H1 (cell line): Measurements from ENCODE around the gene CPA4. TPM values are rescaled to one million over a fixed set of nuclear protein-coding genes. Genes with fewer than 3 reads are reported as not detected.

Experiments
- CTCF ChIA-PET: fragments of 300-600 bp; sonication (Branson Sonifier 250); formaldehyde crosslinking; loops from one replicate; lab custom pipeline; 2021; ENCODE audit not compliant: partially characterized antibody; lab: Charles Lee
- POLR2A ChIA-PET: fragments of 300-600 bp; sonication (Branson Sonifier 250); formaldehyde crosslinking; loops from one replicate; lab custom pipeline; 2021; ENCODE audit warnings: inconsistent platforms; ENCODE audit not compliant: partially characterized antibody; lab: Charles Lee
- DNase-seq, 2 experiments: peaks; one replicate each; pipeline versions ENCODE4 v3.0.0 to v3.0.0-alpha.2; 2010 to 2022; ENCODE audit warnings: low spot score in 2 of 2, low read depth in 1 of 2, mixed read lengths in 1 of 2
- FAIRE-seq: peaks from 2 replicates; lab custom pipeline; 2011; peaks lifted over from hg19 to GRCh38; lab: Jason Lieb, UNC
- H2AFZ ChIP-seq: 2 replicates; pipeline ENCODE4 v1.8.1; 2012; ENCODE audit warnings: low read length, inconsistent platforms
- H2AK5ac ChIP-seq: 2 replicates; pipeline ENCODE4 v1.6.1; 2013; ENCODE audit warnings: low read depth, low read length
- H2BK120ac ChIP-seq: replicated peaks from 2 replicates; pipeline ENCODE3; 2013; ENCODE audit warnings: low read depth, low read length, inconsistent platforms
- H2BK12ac ChIP-seq: 2 replicates; pipeline ENCODE4 v1.6.1; 2013; ENCODE audit warnings: low read depth, low read length
- H2BK15ac ChIP-seq: 2 replicates; pipeline ENCODE4 v1.6.1; 2013; ENCODE audit warnings: low read length
- H2BK20ac ChIP-seq: 2 replicates; pipeline ENCODE4 v1.6.1; 2013; ENCODE audit warnings: low read length
- H2BK5ac ChIP-seq: 2 replicates; pipeline ENCODE4 v1.6.1; 2013; ENCODE audit warnings: low read depth, low read length
- H3K14ac ChIP-seq: 2 replicates; pipeline ENCODE4 v1.6.1; 2013; ENCODE audit warnings: inconsistent platforms; ENCODE audit not compliant: insufficient read length
- H3K18ac ChIP-seq: 2 replicates; pipeline ENCODE4 v1.6.1; 2013; ENCODE audit warnings: low read length; ENCODE audit errors: extremely low read depth
- H3K23ac ChIP-seq: 2 replicates; pipeline ENCODE4 v1.6.1; 2013; ENCODE audit warnings: inconsistent platforms; ENCODE audit not compliant: insufficient read length
- H3K23me2 ChIP-seq: 2 replicates; pipeline ENCODE4 v1.6.1; 2013; ENCODE audit warnings: low read depth, low read length
- H3K27ac ChIP-seq: 2 replicates; pipeline ENCODE4 v1.6.1; 2011; ENCODE audit warnings: low read depth, low read length, inconsistent platforms
- H3K27me3 ChIP-seq, 4 experiments: replicated peaks in 1 of 4; 1 replicate in 1 of 4; 2 replicates in 3 of 4; pipeline versions ENCODE4 v1.6.1 to v1.8.1; 2011 to 2013; ENCODE audit warnings: low read length in 3 of 4, mild to moderate bottlenecking in 3 of 4, inconsistent platforms in 2 of 4, mixed read lengths in 2 of 4, moderate library complexity in 1 of 4; ENCODE audit not compliant: control insufficient read depth in 3 of 4, insufficient read depth in 3 of 4; ENCODE audit errors: extremely low read depth in 1 of 4
- H3K36me3 ChIP-seq, 4 experiments: 2 replicates each; pipeline versions ENCODE4 v1.6.1 to v1.8.1; 2011 to 2013; ENCODE audit warnings: mild to moderate bottlenecking in 4 of 4, low read length in 3 of 4, moderate library complexity in 2 of 4, control low read depth in 1 of 4, inconsistent platforms in 1 of 4; ENCODE audit not compliant: insufficient read depth in 4 of 4, control insufficient read depth in 2 of 4
- H3K4ac ChIP-seq: replicated peaks from 2 replicates; pipeline ENCODE3; 2013; ENCODE audit warnings: low read length, low read depth, mixed read lengths, inconsistent platforms; ENCODE audit not compliant: insufficient read length
- H3K4me1 ChIP-seq, 4 experiments: replicated peaks in 1 of 4; 1 replicate in 1 of 4; 2 replicates in 3 of 4; pipeline versions ENCODE4 v1.6.1 to v1.8.1; 2011 to 2013; ENCODE audit warnings: low read length in 3 of 4, inconsistent platforms in 2 of 4, mixed read lengths in 1 of 4; ENCODE audit not compliant: insufficient read depth in 4 of 4, control insufficient read depth in 3 of 4
- H3K4me2 ChIP-seq, 2 experiments: 2 replicates each; pipeline versions ENCODE4 v1.6.1 to v1.8.1; 2011 to 2013; ENCODE audit warnings: low read depth in 2 of 2, low read length in 2 of 2, control low read depth in 1 of 2, inconsistent platforms in 1 of 2, mild to moderate bottlenecking in 1 of 2; ENCODE audit not compliant: insufficient read depth in 1 of 2
- H3K4me3 ChIP-seq, 4 experiments: fragments of 200-600, 300-600 bp in 1 of 4; sonication (generic), shearing (Covaris generic), sonication (Bioruptor Twin) in 1 of 4; 2 replicates each; pipeline versions ENCODE4 v1.5.1 to v1.8.1; 2011 to 2016; ENCODE audit warnings: low read length in 4 of 4, low read depth in 3 of 4, control low read depth in 2 of 4, inconsistent platforms in 2 of 4, mild to moderate bottlenecking in 2 of 4, mixed read lengths in 1 of 4, moderate library complexity in 1 of 4; ENCODE audit not compliant: insufficient read depth in 2 of 4; ENCODE audit errors: extremely low read depth in 1 of 4
- H3K56ac ChIP-seq: replicated peaks from 2 replicates; pipeline ENCODE3; 2013; ENCODE audit warnings: low read depth, mild to moderate bottlenecking, mixed read lengths, low read length, inconsistent platforms; ENCODE audit not compliant: insufficient read length
- H3K79me1 ChIP-seq: 2 replicates; pipeline ENCODE4 v1.6.1; 2013; ENCODE audit warnings: low read depth, low read length, control low read depth
- H3K79me2 ChIP-seq, 2 experiments: 2 replicates each; pipeline versions ENCODE4 v1.6.1 to v1.8.1; 2012 to 2013; ENCODE audit warnings: low read length in 2 of 2, mild to moderate bottlenecking in 2 of 2, inconsistent platforms in 1 of 2; ENCODE audit not compliant: insufficient read depth in 2 of 2, control insufficient read depth in 1 of 2
- H3K9ac ChIP-seq, 4 experiments: replicated peaks in 1 of 4; 1 replicate in 1 of 4; 2 replicates in 3 of 4; pipeline versions ENCODE4 v1.6.1 to v1.8.1; 2011 to 2013; ENCODE audit warnings: low read depth in 3 of 4, low read length in 3 of 4, control low read depth in 2 of 4, mild to moderate bottlenecking in 2 of 4, moderate library complexity in 2 of 4, inconsistent platforms in 1 of 4; ENCODE audit errors: extremely low read depth in 1 of 4
- H3K9me3 ChIP-seq, 2 experiments: 2 replicates each; pipeline versions ENCODE4 v1.6.1 to v1.8.1; 2012 to 2013; ENCODE audit warnings: mild to moderate bottlenecking in 2 of 2, moderate library complexity in 2 of 2, control low read depth in 1 of 2, inconsistent platforms in 1 of 2, low read depth in 1 of 2, low read length in 1 of 2, mixed read lengths in 1 of 2; ENCODE audit not compliant: insufficient read depth in 2 of 2
- H4K20me1 ChIP-seq, 2 experiments: replicated peaks in 1 of 2; 2 replicates each; pipeline versions ENCODE3 to v1.8.1; 2011 to 2013; ENCODE audit warnings: inconsistent platforms in 2 of 2, low read length in 2 of 2, mild to moderate bottlenecking in 1 of 2; ENCODE audit not compliant: insufficient read depth in 2 of 2, control insufficient read depth in 1 of 2
- H4K5ac ChIP-seq: 2 replicates; pipeline ENCODE4 v1.6.1; 2013; ENCODE audit warnings: low read length, low read depth, mixed read lengths, inconsistent platforms; ENCODE audit not compliant: insufficient read length
- H4K8ac ChIP-seq: 2 replicates; pipeline ENCODE4 v1.8.0; 2013; ENCODE audit warnings: mild to moderate bottlenecking, moderate library complexity, low read length, inconsistent platforms; ENCODE audit not compliant: insufficient read depth; ENCODE audit errors: extremely low read depth
- H4K91ac ChIP-seq: replicated peaks from 2 replicates; pipeline ENCODE3; 2013; ENCODE audit warnings: low read length, mixed read lengths, inconsistent platforms; ENCODE audit not compliant: insufficient read length
- ATF3 ChIP-seq: IDR thresholded peaks from 2 replicates; pipeline ENCODE4 v1.6.1; 2011; ENCODE audit warnings: low read depth, mild to moderate bottlenecking, low read length; ENCODE audit not compliant: insufficient read depth
- CBX8 ChIP-seq: fragments of 300-800, 300-1000 bp; sonication (generic); IDR thresholded peaks from 2 replicates; pipeline ENCODE4 v1.7.1; 2016; ENCODE audit warnings: low read depth, low read length, borderline replicate concordance
- CREB1 ChIP-seq: IDR thresholded peaks from 2 replicates; pipeline ENCODE4 v1.6.1; 2012; ENCODE audit warnings: inconsistent platforms
- CTBP2 ChIP-seq: IDR thresholded peaks from 2 replicates; pipeline ENCODE4 v1.7.0; 2011; ENCODE audit warnings: borderline replicate concordance, mild to moderate bottlenecking, moderate library complexity, mixed read lengths, low read length; ENCODE audit not compliant: insufficient read depth, insufficient read length
- EGR1 ChIP-seq: IDR thresholded peaks from 2 replicates; pipeline ENCODE4 v1.6.1; 2011; ENCODE audit warnings: low read depth, low read length, borderline replicate concordance
- KDM1A ChIP-seq: fragments of 200-600, 300-600 bp; sonication (generic); IDR thresholded peaks from 2 replicates; pipeline ENCODE4 v1.7.1; 2016; ENCODE audit warnings: mild to moderate bottlenecking, low read length, borderline replicate concordance
- SAP30 ChIP-seq: fragments of 300-600 bp; sonication (generic); IDR thresholded peaks from 2 replicates; pipeline ENCODE4 v1.7.1; 2012; ENCODE audit warnings: low read length, moderate library complexity, mild to moderate bottlenecking, inconsistent platforms; ENCODE audit not compliant: insufficient read depth, insufficient replicate concordance
- WGBS, 2 experiments: shearing (Covaris generic) in 1 of 2; methylation state at CpG; one replicate each; pipeline versions ENCODE4 v1.1.6 to v1.1.7; 2013 to 2015; ENCODE audit warnings: low lambda C conversion rate in 2 of 2, mixed read lengths in 2 of 2, inconsistent platforms in 1 of 2, low coverage in 1 of 2, missing lambda C conversion rate in 1 of 2; ENCODE audit not compliant: insufficient replicate concordance in 2 of 2, insufficient coverage in 1 of 2, insufficient read length in 1 of 2; ENCODE audit errors: extremely low coverage in 1 of 2, missing lambda C conversion rate in 1 of 2; 5-methylcytosine and 5-hydroxymethylcytosine counted together
- polyA plus RNA-seq, 7 experiments: library from polyadenylated mRNA; depleted of rRNA in 3 of 7; stranded (reverse) in 5 of 7; unstranded in 2 of 7; fragments of >200 nt in 5 of 7; fragments of 200-250 nt in 2 of 7; gene quantifications; 1 replicate in 5 of 7; 2 replicates in 1 of 7; 4 replicates in 1 of 7; pipeline versions ENCODE4 v1.2.1 to v1.2.3, GENCODE V29; 2011 to 2013; ENCODE audit warnings: missing spikeins in 2 of 7, mixed read lengths in 2 of 7
- total RNA-seq: library from RNA; stranded (reverse); fragmentation: NEBNext Ultra II Directional; extraction: Animal tissue kit (Norgen Biotek cat#: 25700); gene quantifications from 2 replicates; pipeline ENCODE4 v1.2.1, GENCODE V29; 2021

The CPA4 gene
- total and polyA plus RNA-seq, 2 of the 8 experiments (the other 6 are each of a cell fraction or from before 2014, with no cell fraction given), result 0.03 TPM; not detected in 1

- Histone ChIP-seq H2BK20ac (no peak overlapping the region), H2BK15ac (0 out of 2 replicates have a peak overlapping the region, but pooled peaks have one; percentile 81), H3K56ac (no peak overlapping the region), H3K9ac (no peak overlapping the region), H4K5ac (no peak overlapping the region), H3K4me1 (peaks cover 0 to 6% (median 0%) of the 10 kb centered on the region in 4 experiments; a peak in 1 of 7 replicates), H3K23ac (no peak overlapping the region), H3K4me3 (no peak overlapping the region), H3K23me2 (no peaks in the 10 kb centered on the region), H4K8ac (no peak overlapping the region), H2BK5ac (no peak overlapping the region), H4K91ac (no peak overlapping the region), H3K27me3 (no peaks in the 10 kb centered on the region; a peak in 1 of 7 replicates), H3K4ac (peak overlapping the region; percentile 69), H2BK12ac (no peak overlapping the region), H3K79me2 (no peaks in the 10 kb centered on the region), H2BK120ac (no peak overlapping the region), H3K4me2 (no peak overlapping the region), H3K79me1 (no peaks in the 10 kb centered on the region), H3K36me3 (no peaks in the 10 kb centered on the region), H3K14ac (no peak overlapping the region)
- CTCF ChIA-PET, result interaction anchor here (0.7 to 11.6 kb wide), 2 partner anchors 16 to 400 kb away, joined by 3 to 59 read pairs; partner anchors contain the start of gene CPA1
- FAIRE-seq, result no peak
- POLR2A ChIA-PET, result interaction anchor here (1.0 to 1.6 kb wide), 2 partner anchors 9 to 18 kb away, joined by 3 to 4 read pairs; no protein-coding TSS in a partner anchor
- 87% methylated on average over 8 of the region's 8 CpGs; no CpG with 5 or more reads in 1 of the 2 experiments for WGBS, 2 experiments
- no peak for DNase-seq
- no peak for TF ChIP-seq SAP30
- no peak for TF ChIP-seq ATF3
- TF ChIP-seq CREB1, result no peak
- TF ChIP-seq EGR1, result no peak
- no peak for TF ChIP-seq KDM1A
- TF ChIP-seq CTBP2, result no peak
- no peak for TF ChIP-seq CBX8
- TF ChIP-seq, all 59 proteins: peak for 0
- Histone ChIP-seq H2AK5ac (no peak overlapping the region), H3K18ac (no peak overlapping the region), H2AFZ (no peak overlapping the region), H4K20me1 (no peaks in the 10 kb centered on the region), H3K9me3 (0 out of 4 replicates have a peak, but pooled peaks cover 0 to 6% of the 10 kb centered on the region in 2 experiments), H3K27ac (no peak overlapping the region)
Observed at GRCh38 chr7:130363026-130363847, 70.3 kb downstream of the CPA4 start.
